Calu3 (cell line): ENCODE results near the gene L3MBTL3. TPM values are rescaled to one million over a fixed set of nuclear protein-coding genes. Genes with fewer than 3 reads are reported as not detected.
"Not testable (repeated sequence)": the region's sequence is repeated elsewhere in the genome, so short reads cannot be mapped to it uniquely, and the experiment has no call there.

Source experiments
- BruUV-seq: library from RNA; stranded (reverse); fragments of 400-500 nt; replicated peaks from 2 replicates; lab custom pipeline; 2021; lab: Mats Ljungman, UMichigan
- CTCF ChIA-PET: fragments of 300-600 bp; sonication (Branson Sonifier 250); formaldehyde crosslinking; loops from one replicate; lab custom pipeline; 2022; ENCODE audit warnings: antibody characterized with exemption; lab: Charles Lee
- DNase-seq: peaks from one replicate; pipeline ENCODE4 v3.0.0; 2022
- H3K27ac Mint-ChIP-seq: one replicate; pipeline ENCODE4 v1.8.0; 2022; ENCODE audit warnings: mixed read lengths; ENCODE audit not compliant: unreplicated experiment
- H3K27me3 Mint-ChIP-seq: one replicate; pipeline ENCODE4 v1.8.0; 2022; ENCODE audit warnings: mixed read lengths; ENCODE audit not compliant: unreplicated experiment
- H3K36me3 Mint-ChIP-seq: one replicate; pipeline ENCODE4 v1.8.0; 2022; ENCODE audit warnings: mild to moderate bottlenecking, moderate library complexity, mixed read lengths; ENCODE audit not compliant: insufficient read depth, unreplicated experiment
- H3K4me1 Mint-ChIP-seq: one replicate; pipeline ENCODE4 v1.8.0; 2022; ENCODE audit warnings: mild to moderate bottlenecking, low read depth, mixed read lengths; ENCODE audit not compliant: unreplicated experiment
- H3K4me3 Mint-ChIP-seq: one replicate; pipeline ENCODE4 v1.8.0; 2022; ENCODE audit warnings: mild to moderate bottlenecking, low read depth, moderate library complexity, mixed read lengths; ENCODE audit not compliant: unreplicated experiment
- H3K9me3 Mint-ChIP-seq: one replicate; pipeline ENCODE4 v1.8.0; 2022; ENCODE audit warnings: low read depth, mixed read lengths; ENCODE audit not compliant: unreplicated experiment
- intact Hi-C: fragments of 100-400 bp; cut with micrococcal nuclease; formaldehyde crosslinking; loops from one replicate; pipeline ENCODE4 v1.10.0; 2022; ENCODE audit not compliant: unreplicated experiment
- total RNA-seq: library from RNA; stranded (reverse); gene quantifications from 2 replicates; pipeline ENCODE4 v1.2.3, GENCODE V29; 2022
- TF ChIP-seq, protein P1 (sequence below): fragments of 200-600 bp; IDR thresholded peaks from one replicate; pipeline ENCODE4 v1.8.0; 2022; ENCODE audit warnings: antibody characterized with exemption; ENCODE audit not compliant: unreplicated experiment

L3MBTL3 gene
- total RNA-seq, 1 experiment from 2014 or later = 9.6 TPM

DNA sequence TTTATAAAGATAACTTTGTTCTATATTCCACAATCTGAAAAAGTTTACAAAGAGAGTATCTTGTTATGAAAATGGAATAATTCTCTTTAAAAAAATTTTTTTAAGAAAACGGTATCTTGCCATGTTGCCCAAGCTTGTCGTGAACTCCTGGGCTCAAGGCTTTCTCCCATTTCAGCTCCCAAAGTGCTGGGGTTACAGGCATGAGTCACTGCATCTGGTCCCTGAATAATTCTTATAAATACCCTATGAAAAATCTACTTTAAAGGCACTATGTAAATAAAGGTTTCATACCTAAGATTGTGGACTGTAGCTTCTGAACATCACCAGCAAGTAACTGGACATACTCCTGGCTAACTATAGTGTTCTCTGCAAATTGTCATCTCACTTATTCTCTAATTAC is 144.0 kb downstream of the L3MBTL3 start:
- DNase-seq = no peak
- no peak overlapping the region for H3K27ac Mint-ChIP-seq
- BruUV-seq = no TSS peak
- no peak overlapping the region for H3K4me3 Mint-ChIP-seq
- H3K36me3 Mint-ChIP-seq = no peaks in the 10 kb centered on the region
- intact Hi-C loops = no loop called here
- H3K27me3 Mint-ChIP-seq = peaks cover 35% of the 10 kb centered on the region
- CTCF ChIA-PET = no interaction called here
- H3K4me1 Mint-ChIP-seq = no peaks in the 10 kb centered on the region
- no peaks in the 10 kb centered on the region for H3K9me3 Mint-ChIP-seq
- TF ChIP-seq, protein P1, sequence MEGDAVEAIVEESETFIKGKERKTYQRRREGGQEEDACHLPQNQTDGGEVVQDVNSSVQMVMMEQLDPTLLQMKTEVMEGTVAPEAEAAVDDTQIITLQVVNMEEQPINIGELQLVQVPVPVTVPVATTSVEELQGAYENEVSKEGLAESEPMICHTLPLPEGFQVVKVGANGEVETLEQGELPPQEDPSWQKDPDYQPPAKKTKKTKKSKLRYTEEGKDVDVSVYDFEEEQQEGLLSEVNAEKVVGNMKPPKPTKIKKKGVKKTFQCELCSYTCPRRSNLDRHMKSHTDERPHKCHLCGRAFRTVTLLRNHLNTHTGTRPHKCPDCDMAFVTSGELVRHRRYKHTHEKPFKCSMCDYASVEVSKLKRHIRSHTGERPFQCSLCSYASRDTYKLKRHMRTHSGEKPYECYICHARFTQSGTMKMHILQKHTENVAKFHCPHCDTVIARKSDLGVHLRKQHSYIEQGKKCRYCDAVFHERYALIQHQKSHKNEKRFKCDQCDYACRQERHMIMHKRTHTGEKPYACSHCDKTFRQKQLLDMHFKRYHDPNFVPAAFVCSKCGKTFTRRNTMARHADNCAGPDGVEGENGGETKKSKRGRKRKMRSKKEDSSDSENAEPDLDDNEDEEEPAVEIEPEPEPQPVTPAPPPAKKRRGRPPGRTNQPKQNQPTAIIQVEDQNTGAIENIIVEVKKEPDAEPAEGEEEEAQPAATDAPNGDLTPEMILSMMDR = no peak

- no TSS peak for BruUV-seq
- no peaks in the 10 kb centered on the region for H3K9me3 Mint-ChIP-seq
- no peak overlapping the region for H3K4me3 Mint-ChIP-seq
- TF ChIP-seq, protein P1 = no peak
- H3K36me3 Mint-ChIP-seq = no peaks in the 10 kb centered on the region
- H3K27me3 Mint-ChIP-seq = peaks cover 38% of the 10 kb centered on the region
- no peak for DNase-seq
- CTCF ChIA-PET = no interaction called here
- H3K4me1 Mint-ChIP-seq = no peaks in the 10 kb centered on the region
- no peak overlapping the region for H3K27ac Mint-ChIP-seq
- intact Hi-C loops = no loop called here
These were observed 144.9 kb downstream of the L3MBTL3 start for GRCh38 chr6:130163266-130163665.

GRCh38 chr6:130164251-130164650 is 145.9 kb downstream of the L3MBTL3 start:
- CTCF ChIA-PET = no interaction called here

GRCh38 chr6:130167655-130168054 is 149.3 kb downstream of the L3MBTL3 start:
- BruUV-seq = no TSS peak
- intact Hi-C loops = no loop called here
- no peak overlapping the region for H3K27ac Mint-ChIP-seq
- no peaks in the 10 kb centered on the region for H3K4me1 Mint-ChIP-seq
- TF ChIP-seq, protein P1 = no peak
- H3K4me3 Mint-ChIP-seq = no peak overlapping the region
- CTCF ChIA-PET = interaction anchor here (0.9 kb wide), 1 partner anchor 11 kb away, joined by 3 read pairs; no protein-coding TSS in a partner anchor
- no peaks in the 10 kb centered on the region for H3K9me3 Mint-ChIP-seq
- DNase-seq = no peak
- peaks cover 45% of the 10 kb centered on the region for H3K27me3 Mint-ChIP-seq
- no peaks in the 10 kb centered on the region for H3K36me3 Mint-ChIP-seq

More at GRCh38 chr6:130164251-130164650, 145.9 kb downstream of the L3MBTL3 start:
- no peaks in the 10 kb centered on the region for H3K9me3 Mint-ChIP-seq
- H3K27me3 Mint-ChIP-seq = peaks cover 38% of the 10 kb centered on the region
- no TSS peak for BruUV-seq
- no peaks in the 10 kb centered on the region for H3K4me1 Mint-ChIP-seq
- no peak overlapping the region for H3K4me3 Mint-ChIP-seq
- DNase-seq = no peak
- H3K27ac Mint-ChIP-seq = no peak overlapping the region
- TF ChIP-seq, protein P1 = no peak
- H3K36me3 Mint-ChIP-seq = no peaks in the 10 kb centered on the region
- intact Hi-C loops = no loop called here

DNA sequence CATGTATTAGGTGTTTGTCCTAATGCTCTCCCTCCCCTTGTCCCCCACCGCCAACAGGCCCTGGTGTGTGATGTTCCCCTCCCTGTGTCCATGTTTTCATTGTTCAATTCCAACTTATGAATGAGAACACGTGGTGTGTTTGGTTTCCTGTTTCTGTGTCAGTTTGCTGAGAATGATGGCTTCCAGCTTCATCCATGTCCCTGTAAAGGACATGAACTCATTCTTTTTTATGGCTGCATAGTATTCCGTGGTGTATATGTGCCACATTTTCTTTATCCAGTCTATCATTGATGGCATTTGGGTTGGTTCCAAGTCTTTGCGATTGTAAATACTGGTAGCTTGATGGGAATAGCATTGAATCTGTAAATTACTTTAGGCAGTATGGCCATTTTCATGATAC is 151.8 kb downstream of the L3MBTL3 start:
- H3K36me3 Mint-ChIP-seq, H3K27ac Mint-ChIP-seq, intact Hi-C loops: not testable (repeated sequence)

DNA sequence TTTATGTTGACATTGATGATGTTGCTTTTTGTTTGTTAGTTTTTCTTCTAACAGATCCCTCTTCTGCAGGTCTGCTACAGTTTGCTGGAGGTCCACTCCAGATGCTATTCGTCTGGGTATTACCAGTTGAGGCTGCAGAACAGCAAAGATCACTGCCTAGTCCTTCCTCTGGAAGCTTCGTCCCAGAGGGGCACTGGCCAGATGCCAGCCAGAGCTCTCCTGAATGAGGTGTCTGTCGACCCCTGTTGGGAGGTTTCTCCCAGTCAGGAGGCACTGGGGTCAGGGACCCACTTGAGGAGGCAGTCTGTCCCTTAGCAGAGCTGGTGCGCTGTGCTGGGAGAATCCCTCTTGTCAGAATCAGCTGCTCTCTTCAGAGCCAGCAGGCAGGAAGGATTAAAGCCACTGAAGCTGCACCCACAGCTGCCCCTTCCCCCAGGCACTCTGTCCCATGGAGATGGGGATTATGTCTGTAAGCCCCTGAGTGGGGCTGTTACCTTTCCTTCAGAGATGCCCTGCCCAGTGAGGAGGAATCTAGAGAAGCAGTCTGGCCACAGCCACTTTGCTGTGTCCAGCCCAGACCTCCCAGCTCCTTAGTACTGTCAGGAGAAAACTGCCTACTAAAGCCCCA is 155.1 kb downstream of the L3MBTL3 start:
- BruUV-seq, H3K27me3 Mint-ChIP-seq, intact Hi-C loops, H3K4me3 Mint-ChIP-seq, H3K36me3 Mint-ChIP-seq, H3K27ac Mint-ChIP-seq, DNase-seq, CTCF ChIA-PET, H3K4me1 Mint-ChIP-seq, H3K9me3 Mint-ChIP-seq: not testable (repeated sequence)

More for the DNA sequence above, 151.8 kb downstream of the L3MBTL3 start:
- H3K27me3 Mint-ChIP-seq = peaks cover 33% of the 10 kb centered on the region
- DNase-seq, CTCF ChIA-PET, H3K9me3 Mint-ChIP-seq, BruUV-seq, H3K4me3 Mint-ChIP-seq, H3K4me1 Mint-ChIP-seq: not testable (repeated sequence)
